NOMO-1 treated with dmso at 0.1 percent for 144 hours (cell line): ENCODE measurements around the gene LEPROT.
A peak's percentile ranks its signal among the peaks of the same experiment; 100 is the strongest.
"Not testable (repeated sequence)": the region's sequence is repeated elsewhere in the genome, so short reads cannot be mapped to it uniquely, and the experiment has no call there.

Source experiments
- DNase-seq: peaks from one replicate; lab custom pipeline; 2025; ENCODE audit not compliant: unreplicated experiment; lab: John Stamatoyannopoulos, UW

The LEPROT gene

DNA sequence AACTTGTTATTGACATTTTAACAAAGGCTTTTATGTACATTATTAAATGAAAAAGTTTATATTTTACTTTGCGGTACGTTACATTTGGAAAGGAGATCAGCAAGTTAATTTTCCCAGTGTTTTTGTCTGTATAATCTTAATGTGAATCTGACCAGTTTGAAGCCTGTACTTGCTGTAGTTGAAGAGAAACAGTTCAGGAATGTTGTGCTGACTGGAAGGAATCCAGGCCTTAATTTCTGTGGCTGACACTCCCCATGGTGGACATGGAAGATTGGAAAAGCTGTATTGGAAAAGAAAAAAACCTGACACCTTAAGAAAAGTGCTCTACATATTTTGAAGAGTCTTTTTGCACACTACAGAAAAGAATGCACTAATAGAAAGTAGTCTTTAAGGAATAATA, 15.5 kb downstream of the LEPROT start:
- DNase-seq: no peak

GRCh38 chr1:65437616-65438015, 17.1 kb downstream of the LEPROT start:
- no peak for DNase-seq

- DNase-seq: no peak
Measured at GRCh38 chr1:65440322-65440900, 19.9 kb downstream of the LEPROT start.

GRCh38 chr1:65440915-65441314, 20.4 kb downstream of the LEPROT start:
- DNase-seq: no peak

DNA sequence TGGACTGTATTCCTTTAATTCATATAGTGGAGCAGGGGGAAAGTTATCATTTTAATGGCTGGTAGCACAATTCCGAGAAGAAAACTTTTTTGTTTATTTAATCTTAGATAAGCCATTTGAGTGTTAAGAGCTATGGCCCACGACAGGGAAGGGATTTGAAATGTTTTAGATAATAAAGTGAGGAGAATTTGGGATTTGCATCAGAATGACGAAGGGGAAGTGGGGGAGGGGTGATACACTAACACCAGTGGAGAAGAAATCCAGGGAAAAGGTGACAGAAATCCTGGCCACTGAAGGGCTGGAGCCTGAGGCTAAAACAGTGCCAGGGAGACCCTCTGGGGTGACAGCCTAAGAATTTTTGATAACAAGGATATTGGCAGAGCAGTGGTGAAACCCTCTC, 21.0 kb downstream of the LEPROT start:
- DNase-seq: no peak

- no peak for DNase-seq
Measured at GRCh38 chr1:65442442-65442841, 22.0 kb downstream of the LEPROT start.

GRCh38 chr1:65443647-65444046, 23.2 kb downstream of the LEPROT start:
- DNase-seq: no peak

DNA sequence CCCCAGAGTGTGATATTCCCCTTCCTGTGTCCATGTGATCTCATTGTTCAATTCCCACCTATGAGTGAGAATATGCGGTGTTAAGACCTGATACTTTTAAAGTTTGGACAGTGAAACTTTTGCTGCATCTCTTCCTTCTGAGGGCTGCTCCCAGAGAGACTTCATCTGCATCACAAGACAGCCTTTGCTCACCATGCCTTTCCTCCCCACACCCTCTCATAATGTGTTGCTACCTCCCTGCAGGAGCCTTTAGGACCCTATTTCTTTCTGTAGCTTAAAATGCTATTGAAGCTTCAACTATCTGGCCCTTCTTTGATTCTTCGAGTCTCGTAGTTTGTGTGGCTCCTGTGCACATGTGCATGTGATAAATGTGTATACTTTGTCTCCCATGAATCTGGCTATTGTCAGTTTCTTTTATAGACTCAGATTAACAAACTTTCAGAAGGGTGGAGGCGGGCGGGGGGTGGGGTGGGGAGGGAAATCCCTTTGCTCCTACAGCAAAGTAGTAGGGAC, 23.7 kb downstream of the LEPROT start:
- no peak for DNase-seq

DNA sequence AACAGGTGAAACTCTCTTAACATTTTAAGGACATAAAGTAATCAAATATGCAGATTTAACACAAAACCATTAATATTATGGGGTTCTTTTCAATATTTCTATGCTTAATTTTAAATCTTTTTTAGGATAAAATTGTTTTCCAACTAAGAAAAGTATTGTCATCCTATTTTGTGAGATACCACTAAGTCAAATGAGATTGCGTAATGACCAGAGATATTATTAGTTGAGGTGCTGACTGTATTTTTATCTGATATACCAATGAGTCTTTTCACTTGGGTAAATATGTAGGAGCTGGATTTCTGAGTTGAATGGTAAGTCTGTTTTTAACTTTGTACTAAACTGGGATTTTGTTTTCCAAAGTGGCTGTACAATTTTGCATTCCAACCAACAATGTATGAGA, 25.4 kb downstream of the LEPROT start:
- no peak for DNase-seq

DNA sequence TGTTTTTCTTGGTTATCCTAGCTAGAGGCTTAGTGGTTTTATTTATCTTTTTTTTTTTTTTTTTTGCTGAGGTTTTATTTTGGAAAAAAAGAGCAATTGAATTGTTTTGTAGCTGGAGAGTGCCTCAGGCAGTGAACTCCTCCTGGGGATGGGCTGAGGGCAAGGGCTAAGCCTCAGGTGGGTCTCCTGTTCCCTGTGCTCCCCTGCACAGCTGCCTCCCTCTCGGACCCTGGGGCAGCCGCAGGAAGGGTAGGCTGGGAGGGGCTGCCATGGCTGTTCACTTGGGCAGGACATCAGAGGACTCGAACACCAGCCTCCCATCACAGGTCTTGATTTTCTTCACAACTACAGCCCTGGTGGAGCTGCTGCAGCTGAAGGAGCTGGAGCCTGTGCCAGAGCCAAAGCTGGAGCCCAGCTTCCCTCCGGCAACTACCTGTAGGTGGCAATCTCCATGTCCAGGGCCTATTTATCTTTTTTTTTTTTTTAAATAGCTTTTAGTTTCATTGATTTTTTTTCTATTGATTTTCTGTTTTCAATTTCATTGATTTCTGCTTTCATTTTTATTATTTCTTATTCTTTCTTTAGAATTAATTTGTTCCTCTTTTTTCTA, 28.9 kb downstream of the LEPROT start:
- no peak for DNase-seq

- not testable (repeated sequence) for DNase-seq
Measured at GRCh38 chr1:65455678-65456077, 35.2 kb downstream of the LEPROT start.

GRCh38 chr1:65456481-65456880, 36.0 kb downstream of the LEPROT start:
- no peak for DNase-seq

- DNase-seq: no peak
Measured at GRCh38 chr1:65457868-65458267, 37.4 kb downstream of the LEPROT start.

- DNase-seq: no peak
Measured at GRCh38 chr1:65458730-65459396, 38.4 kb downstream of the LEPROT start.

DNA sequence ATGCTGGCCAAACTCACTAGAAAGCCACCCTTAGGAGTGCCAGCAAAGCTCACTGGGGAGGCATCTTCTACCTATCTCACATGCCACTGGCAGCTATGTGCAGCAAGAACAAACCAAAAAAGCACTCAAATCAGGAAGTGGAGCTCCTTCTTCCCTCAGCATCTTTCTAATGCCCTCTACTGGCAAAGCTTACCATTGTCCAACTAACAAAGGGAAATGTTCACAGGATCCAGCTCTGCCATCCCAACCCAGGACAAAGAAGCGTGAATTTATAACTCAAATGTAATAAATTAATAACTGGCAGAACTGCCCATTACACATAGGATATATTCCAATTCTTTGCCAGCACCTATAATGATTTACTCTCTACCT, 38.9 kb downstream of the LEPROT start:
- DNase-seq: peak; percentile 39

DNA sequence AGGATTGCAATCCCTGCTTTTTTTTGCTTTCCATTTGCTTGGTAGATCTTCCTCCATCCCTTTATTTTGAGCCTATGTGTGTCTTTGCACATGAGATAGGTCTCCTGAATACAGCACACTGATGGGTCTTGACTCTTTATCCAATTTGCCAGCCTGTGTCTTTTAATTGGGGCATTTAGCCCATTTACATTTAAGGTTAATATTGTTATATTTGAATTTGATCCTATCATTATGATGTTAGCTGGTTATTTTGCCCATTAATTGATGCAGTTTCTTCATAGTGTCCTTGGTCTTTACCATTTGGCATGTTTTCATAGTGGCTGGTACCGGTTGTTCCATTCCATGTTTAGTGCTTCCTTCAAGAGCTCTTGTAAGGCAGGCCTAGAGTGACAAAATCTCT, 45.4 kb downstream of the LEPROT start:
- not testable (repeated sequence) for DNase-seq

DNA sequence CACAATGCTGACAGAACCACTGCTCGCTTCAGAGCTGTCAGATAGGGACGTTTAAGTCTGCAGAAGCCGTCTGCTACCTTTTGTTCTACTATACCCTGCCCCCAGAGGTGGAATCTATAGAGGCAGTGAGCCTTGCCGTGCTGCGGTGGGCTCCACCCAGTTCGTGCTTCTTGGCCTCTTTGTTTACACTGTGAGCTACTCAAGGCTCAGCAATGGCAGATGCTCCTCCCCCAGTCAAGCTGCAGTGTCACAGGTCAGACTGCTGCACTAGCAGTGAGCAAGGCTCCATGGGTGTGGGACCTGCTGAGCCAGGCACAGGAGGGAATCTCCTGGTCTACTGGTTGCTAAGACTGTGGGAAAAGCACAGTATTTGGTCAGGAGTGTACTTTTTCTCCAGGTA, 47.1 kb downstream of the LEPROT start:
- DNase-seq: no peak

- no peak for DNase-seq
Measured at GRCh38 chr1:65469126-65469888, 48.8 kb downstream of the LEPROT start.

GRCh38 chr1:65469889-65470340, 49.4 kb downstream of the LEPROT start:
- DNase-seq: no peak

DNA sequence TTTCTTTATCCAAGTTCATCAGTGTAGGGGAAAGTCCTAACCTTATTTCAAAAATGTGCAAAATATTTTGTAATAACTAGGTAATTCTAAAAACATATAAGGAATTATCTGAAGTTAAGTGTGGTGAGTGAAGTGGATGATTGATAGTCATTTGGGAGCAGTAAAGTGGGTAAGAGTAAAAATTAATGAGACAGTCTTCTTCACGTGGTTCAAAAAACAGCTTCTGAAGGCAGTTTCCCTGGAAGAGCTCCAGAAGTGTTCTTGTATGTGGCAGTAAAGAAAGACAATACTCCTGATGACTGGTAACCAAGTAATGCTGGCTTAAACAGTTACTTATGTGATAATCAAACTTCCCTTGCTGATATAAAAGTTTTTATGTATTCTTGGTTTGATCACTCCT, 50.3 kb downstream of the LEPROT start:
- no peak for DNase-seq

GRCh38 chr1:65471213-65471833, 50.9 kb downstream of the LEPROT start:
- DNase-seq: no peak
